CD4-positive, alpha-beta T cell treated with Interleukin-4 for 4 hours (primary cell): ENCODE results near the gene PGLYRP1.

ENCODE experiments used
- DNase-seq: peaks from one replicate; pipeline ENCODE4 v3.0.0-alpha.2; 2020

Gene PGLYRP1, protein sequence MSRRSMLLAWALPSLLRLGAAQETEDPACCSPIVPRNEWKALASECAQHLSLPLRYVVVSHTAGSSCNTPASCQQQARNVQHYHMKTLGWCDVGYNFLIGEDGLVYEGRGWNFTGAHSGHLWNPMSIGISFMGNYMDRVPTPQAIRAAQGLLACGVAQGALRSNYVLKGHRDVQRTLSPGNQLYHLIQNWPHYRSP

GRCh38 chr19:46022431-46023310, at the start of gene PGLYRP1:
PGLYRP1 (minus strand) TSS chr19:46023053; CDS start chr19:46023021, 32 bp downstream.
- DNase-seq, result no peak

- no peak for DNase-seq
Observed at GRCh38 chr19:46069806-46070341, 47.0 kb upstream of the PGLYRP1 start.

GRCh38 chr19:46068345-46069258, 45.7 kb upstream of the PGLYRP1 start:
- no peak for DNase-seq

GRCh38 chr19:46067691-46068090, 44.8 kb upstream of the PGLYRP1 start:
- no peak for DNase-seq

- no peak for DNase-seq
Observed at GRCh38 chr19:46066471-46066870, 43.6 kb upstream of the PGLYRP1 start.

DNA sequence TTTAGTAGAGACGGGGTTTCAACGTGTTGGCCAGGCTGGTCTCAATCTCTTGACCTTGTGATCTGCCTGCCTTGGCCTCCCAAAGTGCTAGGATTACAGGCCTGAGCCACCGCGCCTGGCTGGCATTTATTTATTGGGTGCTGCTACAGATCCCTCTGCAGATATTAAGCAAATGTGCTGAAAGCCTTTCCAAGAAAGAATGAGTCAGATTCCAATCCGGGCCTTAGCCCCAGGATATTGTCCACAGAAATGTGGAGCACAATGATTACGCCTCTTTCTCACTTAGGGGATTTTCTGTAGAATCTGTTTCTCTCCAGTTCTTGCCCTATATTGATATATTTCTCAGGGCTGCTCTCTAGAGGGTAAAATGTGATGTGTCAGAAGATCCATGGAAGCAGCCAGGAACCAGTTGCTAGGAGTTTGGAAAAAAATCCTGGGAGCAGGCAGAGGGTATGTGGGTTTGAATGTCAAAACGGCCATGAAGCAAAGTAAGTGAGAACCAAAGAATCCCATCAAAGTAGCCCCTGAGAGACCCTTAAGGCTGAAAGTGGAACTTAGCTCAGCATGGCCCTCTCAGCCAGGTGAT, 42.7 kb upstream of the PGLYRP1 start:
- DNase-seq, result no peak

- DNase-seq, result no peak
Observed at GRCh38 chr19:46063201-46063600, 40.3 kb upstream of the PGLYRP1 start.

GRCh38 chr19:46060012-46060411, 37.2 kb upstream of the PGLYRP1 start:
- DNase-seq, result no peak

DNA sequence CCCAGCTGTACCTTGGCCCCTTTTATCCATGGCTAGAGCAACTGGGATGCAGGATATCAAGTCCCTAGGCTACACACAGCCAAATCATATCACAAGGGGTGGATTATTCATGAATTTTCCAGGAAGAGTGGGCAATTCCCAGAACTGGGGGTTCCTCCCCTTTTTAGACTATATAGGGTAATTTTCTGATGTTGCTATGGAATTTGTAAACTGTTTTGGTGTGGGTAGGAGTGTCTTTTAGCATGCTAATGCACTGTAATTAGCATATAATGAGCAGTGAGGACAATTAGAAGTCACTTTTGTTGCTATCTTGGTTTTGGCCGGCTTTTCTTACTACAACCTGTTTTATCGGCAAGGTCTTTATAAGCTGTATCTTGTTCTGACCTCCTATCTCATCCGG, 35.9 kb upstream of the PGLYRP1 start:
- DNase-seq, result no peak

DNA sequence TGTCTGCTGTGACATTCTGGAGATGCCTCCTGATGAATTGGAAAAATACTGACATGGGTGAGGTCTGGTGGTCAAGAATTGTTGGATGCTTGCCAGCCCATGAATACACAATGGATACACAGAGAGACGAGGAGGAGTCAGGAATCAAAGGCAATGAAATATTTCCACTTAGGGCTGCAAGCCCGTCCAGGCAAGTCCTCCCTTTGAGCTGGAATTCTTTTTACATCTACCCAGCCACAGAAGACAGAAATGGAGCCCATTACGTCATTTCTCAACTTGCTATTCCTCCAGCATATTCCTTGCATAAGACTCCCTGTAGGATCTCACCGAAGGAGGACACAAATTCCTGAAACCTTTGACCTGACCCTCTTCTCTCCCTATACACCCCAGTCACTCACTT, 33.7 kb upstream of the PGLYRP1 start:
- DNase-seq, result no peak

GRCh38 chr19:46052896-46053295, 30.0 kb upstream of the PGLYRP1 start:
- DNase-seq, result no peak

DNA sequence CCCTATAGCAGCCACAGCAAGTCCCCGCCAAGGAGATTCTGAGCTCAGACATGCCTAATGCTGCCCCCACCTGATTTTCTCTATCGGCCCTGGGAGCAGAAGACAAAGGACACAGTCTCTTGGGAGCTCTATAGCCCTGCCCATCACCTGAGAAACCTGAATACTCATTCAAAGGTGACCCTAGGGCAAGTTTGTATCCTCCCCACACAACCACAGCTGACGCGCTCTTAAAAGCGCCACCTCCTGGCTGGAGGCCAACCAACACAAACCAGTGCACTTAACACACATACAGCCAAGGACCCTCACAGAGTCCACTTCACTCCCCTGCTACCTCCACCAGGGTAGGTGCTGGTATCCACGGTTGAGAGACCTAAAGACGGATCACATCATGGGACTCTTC, 26.7 kb upstream of the PGLYRP1 start:
- no peak for DNase-seq

GRCh38 chr19:46043519-46043918, 20.7 kb upstream of the PGLYRP1 start:
- no peak for DNase-seq

DNA sequence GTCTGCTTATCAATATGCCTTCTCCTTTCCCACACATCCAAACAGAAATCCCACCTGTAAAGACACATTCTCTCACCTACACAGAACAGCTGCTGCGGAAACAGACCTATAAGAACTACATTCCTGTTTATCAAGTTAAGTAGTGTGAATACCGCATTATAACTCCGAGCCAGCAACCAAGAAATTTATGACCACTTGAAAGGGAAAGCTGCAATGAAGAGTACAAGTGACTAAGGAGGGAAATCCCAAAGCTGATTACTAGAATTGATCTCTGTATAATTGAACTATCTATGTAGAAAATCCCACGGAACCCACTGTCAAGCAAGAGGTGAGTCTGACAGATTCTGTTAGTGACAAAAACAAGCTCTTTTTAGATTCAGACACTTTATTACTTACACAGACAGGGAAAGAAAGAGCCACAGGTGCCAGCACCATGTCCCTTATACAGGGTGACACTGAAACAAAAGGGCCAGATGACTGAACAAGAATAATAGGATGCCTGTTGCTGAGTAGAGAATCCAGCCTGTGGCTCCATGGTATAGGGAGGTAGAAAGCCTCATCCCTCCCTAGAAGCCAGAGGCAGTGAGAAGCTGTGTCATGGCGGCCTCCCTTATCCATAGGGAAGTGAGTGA, 19.5 kb upstream of the PGLYRP1 start:
- no peak for DNase-seq

DNA sequence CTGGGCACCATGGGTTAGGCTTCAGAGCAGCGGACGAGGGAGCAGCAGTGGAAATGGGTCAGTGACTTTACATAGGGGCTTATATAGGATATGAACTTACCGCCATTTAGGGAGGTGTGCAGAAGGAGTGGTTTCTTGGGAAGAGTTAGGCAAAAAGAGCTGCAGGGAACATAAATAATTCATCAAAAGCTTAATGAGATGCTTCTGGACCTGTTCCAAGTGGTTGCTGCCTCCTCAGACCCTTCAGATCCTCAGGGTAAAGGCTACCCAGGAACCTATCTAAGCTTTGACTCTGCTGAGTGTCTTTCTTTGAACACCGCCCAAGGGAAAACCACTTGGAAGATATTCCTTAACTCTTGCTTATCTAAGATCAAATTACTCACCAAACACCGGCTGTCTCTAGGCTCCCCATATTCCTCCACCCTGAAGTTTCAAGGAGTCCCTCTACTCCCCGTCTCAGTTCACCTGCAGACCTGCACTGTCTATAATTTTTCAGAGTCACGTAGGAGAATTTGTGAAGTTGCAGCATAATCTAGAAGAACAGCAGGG, 18.2 kb upstream of the PGLYRP1 start, which contains the start of gene IGFL4:
IGFL4 (minus strand) TSS at position 51 of the 549 bp plus-strand sequence; CDS start at position 11, 40 bp downstream.
- no peak for DNase-seq

- DNase-seq, result no peak
Observed at GRCh38 chr19:46040125-46040524, 17.3 kb upstream of the PGLYRP1 start.

DNA sequence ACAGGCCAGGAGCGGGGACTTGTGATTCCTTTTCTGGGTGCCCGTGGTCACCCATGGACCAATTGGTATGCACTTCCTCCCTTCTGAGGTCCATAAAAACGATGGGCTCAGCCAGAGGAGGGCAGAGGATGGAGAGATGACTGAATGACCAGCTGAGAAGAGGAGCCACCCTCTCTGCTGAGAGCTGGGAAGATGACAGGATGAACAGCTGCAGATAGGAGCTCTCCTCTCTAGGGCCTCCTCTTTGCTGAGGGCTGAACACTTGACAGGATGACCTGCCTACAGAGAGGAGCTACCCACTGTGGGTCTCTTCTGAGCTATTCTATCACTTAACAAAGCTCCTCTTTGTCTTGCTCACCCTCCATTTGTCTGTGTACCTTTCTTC, 13.9 kb upstream of the PGLYRP1 start:
- DNase-seq, result no peak

GRCh38 chr19:46035986-46036743, 13.3 kb upstream of the PGLYRP1 start:
- DNase-seq, result no peak

DNA sequence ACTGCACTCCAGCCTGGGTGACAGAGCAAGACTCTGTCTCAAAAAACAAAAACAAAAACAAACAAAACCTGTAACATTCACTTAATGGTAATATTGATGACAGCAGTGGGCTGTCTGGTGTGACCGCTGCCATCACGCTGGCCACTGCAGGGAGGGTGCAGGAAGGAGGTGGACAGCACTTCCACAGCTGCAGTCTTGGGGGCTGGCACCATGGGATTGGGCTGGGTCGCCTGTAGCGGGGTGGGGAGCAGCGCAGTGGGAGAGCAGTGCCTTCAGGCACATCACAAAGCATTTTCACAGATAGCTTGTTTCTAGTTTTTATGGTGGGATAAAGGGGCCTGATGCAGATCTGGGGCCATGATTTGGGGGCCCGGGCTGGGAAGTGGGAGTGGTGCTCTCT, 12.7 kb upstream of the PGLYRP1 start:
- no peak for DNase-seq

DNA sequence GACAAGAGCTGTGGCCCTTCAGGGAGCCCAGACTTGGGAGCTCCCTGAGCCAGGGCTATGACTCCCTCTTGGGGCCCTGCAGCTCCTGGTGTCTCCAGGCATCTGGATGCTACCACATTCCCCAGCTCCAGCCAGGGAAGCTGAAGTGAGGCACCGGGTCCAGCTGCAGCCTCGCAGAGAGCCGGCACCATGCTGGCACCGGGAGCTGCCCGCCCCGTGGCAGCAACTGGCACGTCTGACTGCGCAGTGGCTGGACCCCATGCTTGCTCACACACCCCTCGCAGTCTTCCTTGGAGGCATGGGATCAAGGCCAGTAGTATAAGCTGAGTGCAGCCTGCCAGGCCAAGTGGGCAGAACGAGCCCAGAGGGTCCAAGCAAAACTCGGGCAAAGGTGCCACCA, 10.5 kb upstream of the PGLYRP1 start:
- no peak for DNase-seq

DNA sequence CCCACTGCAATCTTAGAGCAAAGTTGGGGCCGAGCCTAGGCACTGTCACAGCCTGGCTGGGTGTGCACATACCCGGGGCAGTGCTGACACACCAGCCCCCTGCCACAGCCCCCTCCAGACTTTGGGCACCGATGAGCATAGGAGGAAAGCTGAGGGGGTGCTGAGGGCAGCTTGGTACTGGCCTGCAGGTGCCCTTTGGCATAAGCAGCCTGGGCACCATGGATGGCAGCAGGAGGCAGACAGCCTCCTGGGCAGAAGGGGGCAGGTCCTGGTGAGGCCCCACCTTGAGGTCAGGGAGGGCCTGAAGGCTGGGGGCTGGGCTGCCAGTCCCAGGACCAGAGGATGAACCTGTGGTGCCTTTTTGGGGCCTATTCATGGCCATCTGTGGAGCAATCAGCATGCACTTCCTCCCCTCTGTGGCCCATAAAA, 9.8 kb upstream of the PGLYRP1 start:
- no peak for DNase-seq
